ENCODE measurements around the gene POLR3GL. TPM values are rescaled to one million over a fixed set of nuclear protein-coding genes. Genes with fewer than 3 reads are reported as not detected.

Gene POLR3GL
- total and polyA plus RNA-seq, 10 of the 15 experiments (the other 5 are each of a cell fraction or from before 2014, with no cell fraction given): 12.8 to 47.0 (median 26.6) TPM

- TF ChIP-seq BHLHE40 (IDR thresholded peaks at IDR 0.05; ENCODE audit: borderline replicate concordance in 1 of 2, low read depth in 2 of 2, low read length in 1 of 2) (peak; percentile 39 to 53; a peak in 1 of 4 replicates), NR2C2 (IDR thresholded peaks at IDR 0.05; ENCODE audit: borderline replicate concordance, control insufficient read depth, insufficient read length, low read depth) (no peak), USF1 (IDR thresholded peaks at IDR 0.05; ENCODE audit: borderline replicate concordance, extremely low read length, insufficient read depth, low read depth, low read length) (no peak), BACH1 (IDR thresholded peaks at IDR 0.05; ENCODE audit: borderline replicate concordance) (no peak), MXI1 (IDR thresholded peaks at IDR 0.05; ENCODE audit: low read depth, low read length) (peak; percentile 68; the same call in 1 of the 2 replicates), CREB1 (IDR thresholded peaks at IDR 0.05; ENCODE audit: low read depth) (no peak), NFYA (IDR thresholded peaks at IDR 0.05; ENCODE audit: borderline replicate concordance, low read depth, low read length) (no peak), HDGF (IDR thresholded peaks at IDR 0.05) (0 out of 2 replicates have a peak, but pooled peaks have one; percentile 29), DPF2 (IDR thresholded peaks at IDR 0.05) (no peak), ZNF217 (IDR thresholded peaks at IDR 0.05) (no peak), IKZF1 (conservative IDR thresholded peaks at IDR 0.05) (no peak; the same call in 1 of the 2 replicates), SMARCA5 (IDR thresholded peaks at IDR 0.05) (no peak), ELK1 (IDR thresholded peaks at IDR 0.05; ENCODE audit: low read depth, low read length) (no peak), E2F8 (IDR thresholded peaks at IDR 0.05; ENCODE audit: low read depth, partially characterized antibody) (no peak), BRCA1 (IDR thresholded peaks at IDR 0.05; ENCODE audit: low read depth, low read length) (no peak), IRF5 (IDR thresholded peaks at IDR 0.05; ENCODE audit: borderline replicate concordance) (no peak), MAX (IDR thresholded peaks at IDR 0.05; ENCODE audit: low read depth, low read length) (peak; percentile 31; the same call in 1 of the 2 replicates)
Measured at GRCh38 chr1:145961425-145962156, 2.9 kb upstream of the POLR3GL start (continued).

All from GM12878 (cell line).